Mesendoderm (in vitro differentiated cells): ENCODE data around the gene ERC2.

Experiments
- DNase-seq: peaks from one replicate; pipeline ENCODE4 v3.0.0; 2013
- H2AK5ac ChIP-seq: 2 replicates; pipeline ENCODE4 v1.6.1; 2013; ENCODE audit warnings: low read length, inconsistent platforms
- H2BK120ac ChIP-seq: 2 replicates; pipeline ENCODE4 v1.6.1; 2013; ENCODE audit warnings: low read depth, mild to moderate bottlenecking, low read length, moderate library complexity, mixed read lengths
- H2BK15ac ChIP-seq: replicated peaks from 2 replicates; pipeline ENCODE4 v1.6.1; 2013; ENCODE audit warnings: low read depth, mild to moderate bottlenecking, moderate library complexity
- H2BK5ac ChIP-seq: 2 replicates; pipeline ENCODE4 v1.6.1; 2013; ENCODE audit warnings: low read length, inconsistent platforms
- H3K18ac ChIP-seq: 2 replicates; pipeline ENCODE4 v1.6.1; 2013; ENCODE audit warnings: mild to moderate bottlenecking, low read length, mixed read lengths
- H3K23ac ChIP-seq: one replicate; pipeline ENCODE4 v1.6.1; 2013; ENCODE audit warnings: low read length
- H3K27ac ChIP-seq: 2 replicates; pipeline ENCODE4 v1.5.1; 2013; ENCODE audit warnings: low read depth, mild to moderate bottlenecking, inconsistent platforms, low read length, moderate library complexity
- H3K27me3 ChIP-seq: 2 replicates; pipeline ENCODE4 v1.6.1; 2013; ENCODE audit warnings: low read length, control low read depth, mild to moderate bottlenecking, inconsistent platforms; ENCODE audit not compliant: insufficient read depth, poor library complexity
- H3K36me3 ChIP-seq: 2 replicates; pipeline ENCODE4 v1.6.1; 2013; ENCODE audit warnings: low read length, inconsistent platforms; ENCODE audit not compliant: control insufficient read depth, insufficient read depth
- H3K4ac ChIP-seq: one replicate; pipeline ENCODE4 v1.6.1; 2013; ENCODE audit warnings: low read depth, mild to moderate bottlenecking, low read length, moderate library complexity
- H3K4me1 ChIP-seq: 2 replicates; pipeline ENCODE4 v1.6.1; 2013; ENCODE audit warnings: low read depth, low read length, inconsistent platforms; ENCODE audit not compliant: control insufficient read depth
- H3K4me2 ChIP-seq: 2 replicates; pipeline ENCODE4 v1.6.1; 2013; ENCODE audit warnings: low read length
- H3K4me3 ChIP-seq: 2 replicates; pipeline ENCODE4 v1.5.1; 2013; ENCODE audit warnings: mild to moderate bottlenecking, low read length
- H3K56ac ChIP-seq: one replicate; pipeline ENCODE4 v1.6.1; 2013; ENCODE audit warnings: low read length
- H3K79me1 ChIP-seq: 2 replicates; pipeline ENCODE4 v1.6.1; 2013; ENCODE audit warnings: low read length, inconsistent platforms
- H3K79me2 ChIP-seq: 2 replicates; pipeline ENCODE4 v1.6.1; 2013; ENCODE audit warnings: mild to moderate bottlenecking, low read length; ENCODE audit not compliant: control insufficient read depth, insufficient read depth
- H3K9ac ChIP-seq: 2 replicates; pipeline ENCODE4 v1.6.1; 2013; ENCODE audit warnings: low read length, inconsistent platforms
- H4K5ac ChIP-seq: one replicate; pipeline ENCODE4 v1.6.1; 2013; ENCODE audit warnings: low read length
- H4K8ac ChIP-seq: one replicate; pipeline ENCODE4 v1.6.1; 2013; ENCODE audit warnings: low read depth, mild to moderate bottlenecking, control low read depth, low read length, moderate library complexity
- WGBS: extraction: QIAGEN DNeasy Blood & Tissue Kit; methylation state at CpG from one replicate; pipeline ENCODE4 v1.1.7; 2013; ENCODE audit warnings: low lambda C conversion rate, missing lambda C conversion rate; ENCODE audit not compliant: insufficient coverage; ENCODE audit errors: extremely low coverage; 5-methylcytosine and 5-hydroxymethylcytosine counted together

Gene ERC2

DNA sequence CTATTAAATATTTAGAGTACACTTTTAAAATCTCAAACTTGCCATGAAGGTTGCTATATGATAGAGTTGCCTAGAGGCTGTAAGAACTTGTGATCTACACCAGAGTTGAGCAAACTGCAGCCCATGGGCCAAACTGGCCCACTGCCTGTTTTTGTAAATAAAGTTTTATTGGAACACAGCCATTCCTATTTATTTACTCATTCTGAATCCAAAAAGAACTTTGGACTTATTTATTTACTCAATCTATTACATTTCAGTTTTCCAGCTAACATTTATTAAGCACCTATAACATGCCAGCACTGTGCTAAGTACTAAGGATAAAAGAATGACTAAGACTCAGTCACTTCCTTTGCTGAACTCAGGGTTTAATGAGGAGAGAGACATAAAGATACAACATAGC lies 403.6 kb downstream of the ERC2 start:
- H2BK120ac ChIP-seq, result no peak overlapping the region
- no peaks in the 10 kb centered on the region for H3K79me1 ChIP-seq
- no peak overlapping the region for H2AK5ac ChIP-seq
- no peak overlapping the region for H3K9ac ChIP-seq
- H3K4me3 ChIP-seq, result no peak overlapping the region
- H3K27ac ChIP-seq, result no peak overlapping the region
- H3K56ac ChIP-seq, result no peak overlapping the region
- H3K23ac ChIP-seq, result no peak overlapping the region
- no peaks in the 10 kb centered on the region for H3K27me3 ChIP-seq
- H3K79me2 ChIP-seq, result no peaks in the 10 kb centered on the region
- H4K5ac ChIP-seq, result no peak overlapping the region
- no peaks in the 10 kb centered on the region for H3K4me1 ChIP-seq
- DNase-seq, result no peak
- no peak overlapping the region for H3K18ac ChIP-seq
- no peak overlapping the region for H2BK15ac ChIP-seq
- H2BK5ac ChIP-seq, result no peak overlapping the region
- H4K8ac ChIP-seq, result no peak overlapping the region
- no peak overlapping the region for H3K4ac ChIP-seq
- no peak overlapping the region for H3K4me2 ChIP-seq
- no peaks in the 10 kb centered on the region for H3K36me3 ChIP-seq

DNA sequence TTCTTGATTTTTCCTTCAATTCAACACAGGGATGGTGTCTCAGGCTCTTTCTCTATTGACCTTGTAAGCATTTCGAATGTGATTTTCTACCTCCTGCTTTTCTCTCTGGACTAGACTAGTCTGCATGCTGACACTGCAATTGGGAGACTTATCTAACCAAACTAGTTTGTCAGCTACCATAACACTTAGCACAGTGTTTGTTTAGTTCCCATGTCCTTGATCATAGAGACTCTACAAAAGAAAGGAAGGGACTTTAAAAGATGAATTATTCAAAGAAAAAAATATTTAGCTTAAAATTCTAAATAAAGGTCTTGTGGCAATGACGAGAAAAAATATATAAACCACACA lies 407.0 kb downstream of the ERC2 start:
- Histone ChIP-seq H2BK5ac (no peak overlapping the region), H3K23ac (no peak overlapping the region), H2AK5ac (no peak overlapping the region), H3K4me1 (no peaks in the 10 kb centered on the region), H3K27me3 (no peaks in the 10 kb centered on the region), H4K8ac (no peak overlapping the region), H3K36me3 (no peaks in the 10 kb centered on the region), H3K79me1 (no peaks in the 10 kb centered on the region), H3K4me2 (no peak overlapping the region), H3K18ac (no peak overlapping the region), H2BK15ac (no peak overlapping the region), H3K27ac (no peak overlapping the region), H3K79me2 (no peaks in the 10 kb centered on the region), H3K4ac (no peak overlapping the region), H4K5ac (no peak overlapping the region), H3K4me3 (no peak overlapping the region), H3K56ac (no peak overlapping the region), H3K9ac (no peak overlapping the region), H2BK120ac (no peak overlapping the region)
- no CpG with 5 or more reads among the region's 2 CpGs for WGBS
- no peak for DNase-seq

DNA sequence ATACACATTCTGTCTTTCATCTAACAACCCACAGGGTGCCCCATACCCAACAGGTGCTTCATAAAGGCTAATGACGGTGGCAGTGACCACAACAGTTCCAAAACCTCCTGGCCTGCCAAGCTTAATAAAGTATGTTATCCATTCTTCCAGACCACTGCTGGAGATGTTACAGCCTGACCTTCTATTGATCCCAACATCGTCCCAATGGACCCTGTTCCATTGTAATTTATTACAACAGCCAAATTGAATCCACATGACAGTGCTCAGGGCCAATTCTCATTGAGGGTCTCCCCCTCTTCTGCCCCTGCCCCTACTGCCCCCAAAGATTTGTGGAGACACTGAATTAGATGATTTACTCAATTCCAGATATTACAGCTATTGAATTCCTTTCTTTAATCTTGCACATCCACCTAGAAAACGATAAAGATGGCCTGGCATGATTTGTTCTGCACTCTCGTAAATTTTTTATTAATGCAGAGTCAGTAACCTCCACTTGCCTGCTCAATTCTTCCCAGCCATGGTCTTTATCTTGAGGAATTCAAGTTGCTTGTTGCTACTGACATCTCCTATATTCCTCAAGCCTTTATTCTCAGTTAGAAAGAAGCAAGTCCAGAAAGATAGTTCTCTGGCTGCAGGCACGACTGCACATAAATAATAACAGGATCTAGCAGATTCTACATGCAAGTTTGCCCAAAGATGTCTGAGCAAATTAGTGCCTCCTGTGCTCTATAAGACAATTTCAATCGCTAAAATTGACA lies 407.6 kb downstream of the ERC2 start:
- no peak overlapping the region for H2BK120ac ChIP-seq
- H3K9ac ChIP-seq, result no peak overlapping the region
- no peaks in the 10 kb centered on the region for H3K79me1 ChIP-seq

DNA sequence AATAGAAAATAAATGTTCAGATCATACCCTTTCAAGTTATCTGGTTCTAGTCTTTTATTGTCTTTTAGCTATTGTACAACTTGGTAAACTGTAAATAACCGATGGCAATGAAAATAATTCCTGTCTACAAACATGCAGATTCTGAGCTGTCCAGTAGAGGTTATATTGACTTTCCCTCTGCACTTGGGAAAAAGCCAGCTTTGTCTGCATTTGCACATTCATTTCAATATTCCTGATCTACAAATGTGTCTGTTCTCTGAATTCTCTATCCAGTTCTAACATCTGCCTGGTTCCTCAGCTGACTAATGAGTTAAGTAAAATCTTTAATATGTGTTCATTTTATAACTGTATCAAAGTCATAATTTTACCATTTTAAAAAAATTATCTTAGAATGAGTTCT lies 408.5 kb downstream of the ERC2 start:
- no peak overlapping the region for H2AK5ac ChIP-seq
- WGBS, result no CpG with 5 or more reads among the region's 1 CpG
- no peak for DNase-seq

More for the DNA sequence above, 407.6 kb downstream of the ERC2 start:
- H2BK5ac ChIP-seq, result no peak overlapping the region
- no peak overlapping the region for H3K4me2 ChIP-seq
- H3K23ac ChIP-seq, result no peak overlapping the region
- no CpG with 5 or more reads among the region's 6 CpGs for WGBS
- H3K36me3 ChIP-seq, result no peaks in the 10 kb centered on the region
- no peak overlapping the region for H2AK5ac ChIP-seq
- H4K5ac ChIP-seq, result no peak overlapping the region
- no peaks in the 10 kb centered on the region for H3K4me1 ChIP-seq
- H3K27me3 ChIP-seq, result no peaks in the 10 kb centered on the region
- no peak overlapping the region for H3K18ac ChIP-seq
- no peak overlapping the region for H3K27ac ChIP-seq
- no peak overlapping the region for H3K4ac ChIP-seq
- no peak overlapping the region for H3K4me3 ChIP-seq
- H3K56ac ChIP-seq, result no peak overlapping the region
- no peak for DNase-seq
- H4K8ac ChIP-seq, result no peak overlapping the region
- no peaks in the 10 kb centered on the region for H3K79me2 ChIP-seq
- no peak overlapping the region for H2BK15ac ChIP-seq

DNA sequence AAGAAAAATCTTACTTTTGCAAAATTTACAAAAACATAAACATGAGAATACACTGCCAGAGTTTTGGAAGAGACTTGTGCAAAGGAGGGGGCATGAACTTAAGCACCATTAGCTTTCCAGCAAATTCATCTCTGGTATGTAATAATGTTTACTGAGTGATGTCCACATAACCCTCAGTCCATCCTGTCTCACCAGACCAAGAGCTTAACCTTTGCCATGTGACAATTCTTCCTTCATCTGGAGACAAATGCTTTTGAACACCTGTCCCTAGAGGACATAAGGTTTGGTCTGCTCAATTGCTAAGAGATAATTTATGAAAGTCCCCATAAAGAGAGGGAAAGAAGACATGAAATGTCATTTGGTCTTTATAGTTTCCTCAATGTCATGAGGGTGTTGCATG lies 412.3 kb downstream of the ERC2 start:
- no peak overlapping the region for H2BK120ac ChIP-seq
- no peak overlapping the region for H4K8ac ChIP-seq
- H2BK5ac ChIP-seq, result no peak overlapping the region
- no peaks in the 10 kb centered on the region for H3K27me3 ChIP-seq
- H3K56ac ChIP-seq, result no peak overlapping the region
- no peaks in the 10 kb centered on the region for H3K36me3 ChIP-seq
- peaks cover 7% of the 10 kb centered on the region for H3K4me1 ChIP-seq
- H3K18ac ChIP-seq, result no peak overlapping the region
- no peak overlapping the region for H2BK15ac ChIP-seq
- no peak overlapping the region for H3K4ac ChIP-seq
- no peak overlapping the region for H3K4me2 ChIP-seq
- H3K9ac ChIP-seq, result no peak overlapping the region
- no peak overlapping the region for H2AK5ac ChIP-seq
- no peak overlapping the region for H3K4me3 ChIP-seq
- H3K79me2 ChIP-seq, result no peaks in the 10 kb centered on the region
- no peak overlapping the region for H3K27ac ChIP-seq
- H3K79me1 ChIP-seq, result no peaks in the 10 kb centered on the region
- H3K23ac ChIP-seq, result no peak overlapping the region
- no peak for DNase-seq
- no peak overlapping the region for H4K5ac ChIP-seq

More for the DNA sequence above, 408.5 kb downstream of the ERC2 start:
- Histone ChIP-seq H3K18ac (no peak overlapping the region), H3K79me2 (no peaks in the 10 kb centered on the region), H2BK15ac (no peak overlapping the region), H3K27me3 (no peaks in the 10 kb centered on the region), H3K56ac (no peak overlapping the region), H3K4ac (no peak overlapping the region), H3K9ac (no peak overlapping the region), H4K8ac (no peak overlapping the region), H3K4me2 (no peak overlapping the region), H3K4me1 (peaks cover 1% of the 10 kb centered on the region), H3K36me3 (no peaks in the 10 kb centered on the region), H2BK5ac (no peak overlapping the region), H3K23ac (no peak overlapping the region), H4K5ac (no peak overlapping the region), H3K79me1 (no peaks in the 10 kb centered on the region), H3K4me3 (no peak overlapping the region), H2BK120ac (no peak overlapping the region), H3K27ac (no peak overlapping the region)

DNA sequence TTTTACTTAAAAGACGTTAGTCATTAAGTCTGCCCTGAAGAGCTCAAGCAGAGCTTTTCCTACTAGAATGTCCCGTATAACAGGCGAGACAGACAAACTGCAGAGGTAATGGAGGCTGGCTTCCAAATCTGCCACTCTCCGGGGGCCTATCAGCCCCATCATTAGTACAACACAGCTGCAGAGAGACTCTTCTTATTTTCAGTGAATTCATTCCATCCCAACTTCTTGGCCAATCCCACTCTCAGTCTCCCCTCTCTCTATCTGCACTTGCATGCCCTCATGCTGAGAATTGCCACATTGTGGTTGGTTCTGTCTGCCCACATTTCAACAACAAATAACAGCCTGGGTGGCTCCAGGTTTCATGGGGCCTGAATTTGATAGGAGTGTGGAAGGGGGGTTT lies 412.7 kb downstream of the ERC2 start:
- no peak overlapping the region for H3K9ac ChIP-seq
- H3K4me1 ChIP-seq, result peaks cover 7% of the 10 kb centered on the region
- WGBS, result no CpG with 5 or more reads among the region's 4 CpGs
- no peaks in the 10 kb centered on the region for H3K27me3 ChIP-seq
- no peak overlapping the region for H3K56ac ChIP-seq
- H3K4ac ChIP-seq, result no peak overlapping the region
- H3K4me2 ChIP-seq, result no peak overlapping the region
- H3K79me1 ChIP-seq, result no peaks in the 10 kb centered on the region
- H3K18ac ChIP-seq, result no peak overlapping the region
- no peak overlapping the region for H4K8ac ChIP-seq
- no peak overlapping the region for H2BK5ac ChIP-seq
- no peak overlapping the region for H2BK120ac ChIP-seq
- no peaks in the 10 kb centered on the region for H3K36me3 ChIP-seq
- no peak overlapping the region for H4K5ac ChIP-seq
- no peak overlapping the region for H3K4me3 ChIP-seq
- no peak overlapping the region for H2BK15ac ChIP-seq
- no peak overlapping the region for H3K27ac ChIP-seq
- H3K79me2 ChIP-seq, result no peaks in the 10 kb centered on the region
- peak; percentile 41 for DNase-seq
- H3K23ac ChIP-seq, result no peak overlapping the region
- no peak overlapping the region for H2AK5ac ChIP-seq
